ENCODE measurements around the gene CA10.

Gene CA10

DNA sequence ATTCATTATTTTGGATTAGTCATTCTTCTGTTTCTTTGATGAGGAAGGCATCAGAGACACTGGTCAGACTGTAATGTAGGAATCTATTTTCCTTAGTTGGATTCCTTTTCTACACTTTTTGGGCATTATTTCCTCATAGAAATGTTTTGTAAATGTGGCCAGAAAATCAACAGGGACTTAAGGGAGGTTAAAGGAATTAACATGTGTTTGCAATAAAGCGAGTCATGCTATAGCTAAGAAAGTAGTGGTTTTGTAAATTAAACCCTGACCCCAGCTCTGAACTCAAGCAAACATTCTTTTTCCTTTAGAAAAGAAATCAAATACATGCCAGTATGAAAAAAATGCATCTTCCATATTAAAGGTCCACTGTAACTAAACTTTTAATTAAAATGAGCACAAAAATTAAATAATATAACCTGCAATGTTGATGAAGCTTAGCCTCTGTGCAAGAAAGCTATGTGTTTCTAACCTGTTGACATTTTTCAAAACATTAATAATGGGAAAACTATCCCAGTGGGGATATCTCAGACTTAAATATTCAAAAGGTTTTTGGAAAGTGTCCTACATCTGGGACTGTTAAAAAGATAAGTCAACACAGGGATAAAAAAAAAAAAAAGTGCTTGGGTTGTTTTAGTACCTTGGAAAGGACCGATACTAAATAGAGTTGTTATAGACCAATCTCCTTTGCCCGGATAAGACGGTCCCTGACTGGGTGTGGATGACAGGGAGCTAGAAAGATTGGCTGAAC lies 428.0 kb downstream of the CA10 start:
- H3K27ac Mint-ChIP-seq, result peak overlapping the region; percentile 82 to 91 (median 84)
- H3K27me3 Mint-ChIP-seq (ENCODE audit: low read depth), result peaks cover 12% of the 10 kb centered on the region
- TF ChIP-seq, protein P1, sequence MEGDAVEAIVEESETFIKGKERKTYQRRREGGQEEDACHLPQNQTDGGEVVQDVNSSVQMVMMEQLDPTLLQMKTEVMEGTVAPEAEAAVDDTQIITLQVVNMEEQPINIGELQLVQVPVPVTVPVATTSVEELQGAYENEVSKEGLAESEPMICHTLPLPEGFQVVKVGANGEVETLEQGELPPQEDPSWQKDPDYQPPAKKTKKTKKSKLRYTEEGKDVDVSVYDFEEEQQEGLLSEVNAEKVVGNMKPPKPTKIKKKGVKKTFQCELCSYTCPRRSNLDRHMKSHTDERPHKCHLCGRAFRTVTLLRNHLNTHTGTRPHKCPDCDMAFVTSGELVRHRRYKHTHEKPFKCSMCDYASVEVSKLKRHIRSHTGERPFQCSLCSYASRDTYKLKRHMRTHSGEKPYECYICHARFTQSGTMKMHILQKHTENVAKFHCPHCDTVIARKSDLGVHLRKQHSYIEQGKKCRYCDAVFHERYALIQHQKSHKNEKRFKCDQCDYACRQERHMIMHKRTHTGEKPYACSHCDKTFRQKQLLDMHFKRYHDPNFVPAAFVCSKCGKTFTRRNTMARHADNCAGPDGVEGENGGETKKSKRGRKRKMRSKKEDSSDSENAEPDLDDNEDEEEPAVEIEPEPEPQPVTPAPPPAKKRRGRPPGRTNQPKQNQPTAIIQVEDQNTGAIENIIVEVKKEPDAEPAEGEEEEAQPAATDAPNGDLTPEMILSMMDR (IDR thresholded peaks at IDR 0.05; ENCODE audit: unreplicated experiment in 3 of 3), result no peak
- H3K36me3 Mint-ChIP-seq (ENCODE audit: low read depth), result peaks cover 8% of the 10 kb centered on the region
- H3K9me3 Mint-ChIP-seq, result peaks cover 3% of the 10 kb centered on the region
- H3K4me3 Mint-ChIP-seq, result no peak overlapping the region
- peaks cover 29% of the 10 kb centered on the region for H3K4me1 Mint-ChIP-seq

- Mint-ChIP-seq H3K27me3 (ENCODE audit: low read depth) (peaks cover 10% of the 10 kb centered on the region), H3K9me3 (no peaks in the 10 kb centered on the region), H3K4me3 (no peak overlapping the region), H3K36me3 (ENCODE audit: low read depth) (no peaks in the 10 kb centered on the region), H3K4me1 (peaks cover 29% of the 10 kb centered on the region), H3K27ac (peak overlapping the region in 2 of 3 experiments; percentile 31 to 82)
- TF ChIP-seq, protein P1 (IDR thresholded peaks at IDR 0.05; ENCODE audit: unreplicated experiment in 3 of 3), result no peak
Measured at GRCh38 chr17:51725185-51725584, 433.3 kb downstream of the CA10 start.

GRCh38 chr17:51724043-51724580 lies 434.4 kb downstream of the CA10 start:
- no peaks in the 10 kb centered on the region for H3K36me3 Mint-ChIP-seq (ENCODE audit: low read depth)
- TF ChIP-seq, protein P1 (IDR thresholded peaks at IDR 0.05; ENCODE audit: unreplicated experiment in 3 of 3), result no peak
- H3K27ac Mint-ChIP-seq, result peak overlapping the region in 2 of 3 experiments; percentile 82 to 87
- no peak overlapping the region for H3K4me3 Mint-ChIP-seq
- peaks cover 10% of the 10 kb centered on the region for H3K27me3 Mint-ChIP-seq (ENCODE audit: low read depth)
- peaks cover 31% of the 10 kb centered on the region for H3K4me1 Mint-ChIP-seq
- H3K9me3 Mint-ChIP-seq, result peaks cover 3% of the 10 kb centered on the region

DNA sequence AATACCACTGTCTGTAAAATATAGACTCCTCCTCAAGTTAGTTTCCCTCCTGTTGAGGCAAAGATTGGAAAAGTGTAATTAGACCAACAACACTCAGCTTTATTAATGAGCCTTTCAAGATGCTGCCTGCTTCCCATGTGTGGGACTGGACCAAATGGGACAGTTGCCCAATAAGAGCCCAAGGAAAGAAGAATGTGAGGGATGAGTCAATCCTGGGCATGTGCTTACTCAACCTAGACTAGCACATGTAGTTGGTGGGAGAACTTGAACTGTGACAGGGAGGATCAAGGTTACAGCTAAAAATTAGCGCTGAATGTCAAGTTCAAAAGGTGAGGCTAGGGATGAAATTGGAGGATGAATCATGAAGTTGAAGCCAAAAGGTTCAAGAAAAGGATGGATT lies 435.5 kb downstream of the CA10 start:
- Mint-ChIP-seq H3K4me3 (no peak overlapping the region), H3K27ac (peak overlapping the region in 2 of 3 experiments; percentile 67 to 82), H3K36me3 (ENCODE audit: low read depth) (no peaks in the 10 kb centered on the region), H3K27me3 (ENCODE audit: low read depth) (peaks cover 10% of the 10 kb centered on the region), H3K9me3 (peaks cover 3% of the 10 kb centered on the region), H3K4me1 (peaks cover 38% of the 10 kb centered on the region)
- TF ChIP-seq, protein P1 (IDR thresholded peaks at IDR 0.05; ENCODE audit: unreplicated experiment in 3 of 3), result no peak

DNA sequence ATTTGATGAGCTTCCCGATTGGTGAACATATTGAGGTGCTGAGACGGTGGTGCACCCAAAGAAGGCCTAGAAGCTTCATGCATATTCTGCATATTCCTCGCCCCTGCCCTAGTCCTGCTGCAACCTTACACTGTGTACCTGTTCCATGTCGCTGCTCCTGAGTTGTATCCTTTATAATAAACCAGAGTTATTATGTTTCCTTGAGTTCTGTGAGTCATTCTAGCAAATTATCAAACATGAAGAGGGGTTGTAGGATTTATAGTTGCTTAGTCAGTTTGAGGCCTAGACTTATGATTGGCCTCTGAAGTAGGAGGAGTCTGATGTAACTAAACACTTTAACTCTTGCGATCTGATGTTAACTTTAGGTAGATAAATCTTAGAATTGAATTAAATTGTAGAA lies 436.8 kb downstream of the CA10 start:
- no peaks in the 10 kb centered on the region for H3K36me3 Mint-ChIP-seq (ENCODE audit: low read depth)
- H3K4me1 Mint-ChIP-seq, result peaks cover 38% of the 10 kb centered on the region
- TF ChIP-seq, protein P1 (IDR thresholded peaks at IDR 0.05; ENCODE audit: unreplicated experiment in 3 of 3), result no peak
- H3K27me3 Mint-ChIP-seq (ENCODE audit: low read depth), result peaks cover 5% of the 10 kb centered on the region
- H3K4me3 Mint-ChIP-seq, result no peak overlapping the region
- H3K27ac Mint-ChIP-seq, result peak overlapping the region; percentile 29 to 82 (median 38)
- H3K9me3 Mint-ChIP-seq, result peaks cover 3% of the 10 kb centered on the region

DNA sequence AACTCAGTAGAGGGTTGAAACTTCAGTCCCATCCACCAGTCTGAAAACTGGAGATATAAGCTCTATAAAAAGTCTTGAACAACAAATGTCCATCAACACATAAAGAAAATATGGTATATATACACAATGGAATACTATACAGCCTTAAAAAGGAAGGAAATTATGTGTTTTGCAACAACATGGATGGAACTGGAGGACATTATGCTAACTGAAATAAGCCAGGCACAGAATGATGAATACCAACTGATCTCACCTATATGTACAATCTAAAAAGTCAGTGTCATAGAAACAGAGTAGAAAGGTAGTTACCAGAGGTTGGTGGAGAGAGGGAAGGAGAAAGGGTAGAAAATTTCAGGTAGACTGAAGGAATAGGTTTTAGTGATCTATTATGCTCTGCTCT lies 438.1 kb downstream of the CA10 start:
- Mint-ChIP-seq H3K36me3 (ENCODE audit: low read depth) (no peaks in the 10 kb centered on the region), H3K27ac (no peak overlapping the region), H3K4me3 (no peak overlapping the region), H3K4me1 (peaks cover 38% of the 10 kb centered on the region), H3K27me3 (ENCODE audit: low read depth) (peaks cover 4% of the 10 kb centered on the region), H3K9me3 (peaks cover 3% of the 10 kb centered on the region)
- TF ChIP-seq, protein P1 (IDR thresholded peaks at IDR 0.05; ENCODE audit: unreplicated experiment in 3 of 3), result no peak
